Measurements from ENCODE around the gene ARMH2. TPM values are rescaled to one million over a fixed set of nuclear protein-coding genes. Genes with fewer than 3 reads are reported as not detected.

ARMH2 gene
- total and polyA plus RNA-seq, 2 donors (not counting 1 experiment from before 2014, with no cell fraction given): 0.43 to 5.0 TPM

GRCh38 chr6:24831771-24832716 lies 33.3 kb upstream of the ARMH2 start:
- peak overlapping the region in 1 of 2 donors; percentile 42 for H3K27ac ChIP-seq (ENCODE audit: low read length in 2 of 2)
- peaks cover 27% of the 10 kb centered on the region for H3K79me2 ChIP-seq (ENCODE audit: control insufficient read depth, insufficient read depth, low read length)
- H3K9ac ChIP-seq (ENCODE audit: low read length): no peak overlapping the region
- intact Hi-C loops (cut with micrococcal nuclease): no loop called here
- H3K27me3 ChIP-seq (replicated peaks in 1 of 4; ENCODE audit: control extremely low read depth in 1 of 4, control insufficient read depth in 3 of 4, insufficient read depth in 4 of 4, low read length in 3 of 4): no peaks in the 10 kb centered on the region
- no peaks in the 10 kb centered on the region for H3K4me1 ChIP-seq (ENCODE audit: control insufficient read depth in 2 of 2, insufficient read depth in 2 of 2, low read length in 2 of 2)
- CTCF ChIA-PET: interaction anchor here (0.8 to 1.3 kb wide), 4 partner anchors 25 to 239 kb away, joined by 3 to 5 read pairs (median 4); no protein-coding TSS in a partner anchor
- H3K9me3 Mint-ChIP-seq (ENCODE audit: insufficient read depth): no peaks in the 10 kb centered on the region
- no peak overlapping the region for H2AFZ ChIP-seq (ENCODE audit: insufficient read depth, low read depth, low read length, poor library complexity, severe bottlenecking)
- TF ChIP-seq CTCF (IDR thresholded peaks at IDR 0.05) (no peak), EZH2 (IDR thresholded peaks at IDR 0.05; ENCODE audit: borderline replicate concordance, insufficient read depth, low read depth, low read length, poor library complexity, severe bottlenecking) (no peak)
- DNase-seq (no peak), ATAC-seq (ENCODE audit: low read depth) (no peak)
- H3K27me3 Mint-ChIP-seq: no peaks in the 10 kb centered on the region
- H3K4me3 Mint-ChIP-seq: no peak overlapping the region
- no peak overlapping the region for H3K4me2 ChIP-seq (replicated peaks; ENCODE audit: low read depth, low read length, poor library complexity, severe bottlenecking)
- WGBS (ENCODE audit: insufficient coverage): 100% methylated on average over 1 of the region's 10 CpGs
- no peaks in the 10 kb centered on the region for H3K9me3 ChIP-seq (ENCODE audit: control extremely low read depth in 1 of 3, control insufficient read depth in 2 of 3, insufficient read depth in 1 of 3, low read length in 2 of 3)
- no peak overlapping the region for H3K4me3 ChIP-seq (ENCODE audit: control extremely low read depth in 1 of 5, extremely low read depth in 1 of 5, insufficient read depth in 1 of 5, low read depth in 2 of 5, low read length in 4 of 5)
- peaks cover 66% of the 10 kb centered on the region for H4K20me1 ChIP-seq (ENCODE audit: control insufficient read depth, insufficient read depth, low read length, poor library complexity, severe bottlenecking)
- peaks cover 15 to 97% of the 10 kb centered on the region in 2 experiments for H3K36me3 ChIP-seq (replicated peaks in 1 of 2; ENCODE audit: control extremely low read depth in 1 of 2, control insufficient read depth in 1 of 2, extremely low read depth in 1 of 2, insufficient read depth in 2 of 2, low read length in 1 of 2)
- POLR2A ChIA-PET: no interaction called here
- H3K27ac Mint-ChIP-seq: peak overlapping the region; percentile 46
- H3K4me1 Mint-ChIP-seq: peaks cover 5% of the 10 kb centered on the region

- no peak overlapping the region for H2AFZ ChIP-seq (ENCODE audit: insufficient read depth, low read depth, low read length, poor library complexity, severe bottlenecking)
- peak overlapping the region; percentile 50 for H3K27ac Mint-ChIP-seq
- H3K36me3 ChIP-seq (replicated peaks in 1 of 2; ENCODE audit: control extremely low read depth in 1 of 2, control insufficient read depth in 1 of 2, extremely low read depth in 1 of 2, insufficient read depth in 2 of 2, low read length in 1 of 2): peaks cover 13 to 100% of the 10 kb centered on the region in 2 experiments
- WGBS (ENCODE audit: insufficient coverage): no CpG with 5 or more reads among the region's 3 CpGs
- intact Hi-C loops (cut with micrococcal nuclease): no loop called here
- H3K4me2 ChIP-seq (replicated peaks; ENCODE audit: low read depth, low read length, poor library complexity, severe bottlenecking): no peak overlapping the region
- no peaks in the 10 kb centered on the region for H3K27me3 ChIP-seq (replicated peaks in 1 of 4; ENCODE audit: control extremely low read depth in 1 of 4, control insufficient read depth in 3 of 4, insufficient read depth in 4 of 4, low read length in 3 of 4)
- peaks cover 29% of the 10 kb centered on the region for H3K79me2 ChIP-seq (ENCODE audit: control insufficient read depth, insufficient read depth, low read length)
- ATAC-seq (ENCODE audit: low read depth): no peak
- DNase-seq: no peak
- POLR2A ChIA-PET: no interaction called here
- no peak overlapping the region for H3K27ac ChIP-seq (ENCODE audit: low read length in 2 of 2)
- peaks cover 3% of the 10 kb centered on the region for H3K4me1 Mint-ChIP-seq
- H3K9me3 Mint-ChIP-seq (ENCODE audit: insufficient read depth): no peaks in the 10 kb centered on the region
- no peak overlapping the region for H3K9ac ChIP-seq (ENCODE audit: low read length)
- H4K20me1 ChIP-seq (ENCODE audit: control insufficient read depth, insufficient read depth, low read length, poor library complexity, severe bottlenecking): peaks cover 75% of the 10 kb centered on the region
- H3K27me3 Mint-ChIP-seq: no peaks in the 10 kb centered on the region
- no peaks in the 10 kb centered on the region for H3K4me1 ChIP-seq (ENCODE audit: control insufficient read depth in 2 of 2, insufficient read depth in 2 of 2, low read length in 2 of 2)
- TF ChIP-seq EZH2 (IDR thresholded peaks at IDR 0.05; ENCODE audit: borderline replicate concordance, insufficient read depth, low read depth, low read length, poor library complexity, severe bottlenecking) (no peak), CTCF (IDR thresholded peaks at IDR 0.05) (no peak)
- no peak overlapping the region for H3K4me3 ChIP-seq (ENCODE audit: control extremely low read depth in 1 of 5, extremely low read depth in 1 of 5, insufficient read depth in 1 of 5, low read depth in 2 of 5, low read length in 4 of 5)
- H3K9me3 ChIP-seq (ENCODE audit: control extremely low read depth in 1 of 3, control insufficient read depth in 2 of 3, insufficient read depth in 1 of 3, low read length in 2 of 3): no peaks in the 10 kb centered on the region
- no peak overlapping the region for H3K4me3 Mint-ChIP-seq
- CTCF ChIA-PET: interaction anchor here (1.1 to 1.2 kb wide), 2 partner anchors 188 to 241 kb away, joined by 4 to 9 read pairs; no protein-coding TSS in a partner anchor
Measured at GRCh38 chr6:24829657-24830056, 30.9 kb upstream of the ARMH2 start.
